Activated CD4-positive, alpha-beta T cell treated with anti-CD3 and anti-CD28 coated beads, Interleukin-2, amount 50 U/mL, for 1 hour (primary cell): Measurements from ENCODE around the gene CHD2.

Experiments used
- DNase-seq: peaks from one replicate; pipeline ENCODE4 v3.0.0-alpha.2; 2020

The CHD2 gene

GRCh38 chr15:92963794-92964193, 63.7 kb downstream of the CHD2 start:
- DNase-seq, result no peak

GRCh38 chr15:92968926-92969651, 69.0 kb downstream of the CHD2 start:
- DNase-seq, result no peak

DNA sequence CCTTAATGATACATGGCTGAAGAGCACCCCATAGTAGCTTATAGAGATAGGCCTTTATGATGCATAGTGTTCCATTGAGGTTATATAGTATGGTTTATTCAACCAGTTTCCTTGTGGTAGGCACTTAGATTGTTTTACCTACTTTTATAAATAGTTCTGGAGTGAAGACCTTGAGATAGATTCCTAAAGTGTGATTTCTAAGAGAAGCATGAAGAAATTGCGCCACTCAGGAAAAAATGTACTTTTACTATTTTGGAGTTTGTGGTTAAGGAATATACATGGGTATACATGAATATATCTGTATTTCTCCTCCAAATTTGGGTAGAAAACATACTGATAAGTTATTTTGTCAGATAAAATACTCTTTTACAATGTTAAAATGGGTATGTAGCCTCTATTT, 70.5 kb downstream of the CHD2 start:
- DNase-seq, result no peak

- no peak for DNase-seq
These were observed 71.0 kb downstream of the CHD2 start for GRCh38 chr15:92971081-92971480.

GRCh38 chr15:92971713-92972112, 71.6 kb downstream of the CHD2 start:
- DNase-seq, result no peak

DNA sequence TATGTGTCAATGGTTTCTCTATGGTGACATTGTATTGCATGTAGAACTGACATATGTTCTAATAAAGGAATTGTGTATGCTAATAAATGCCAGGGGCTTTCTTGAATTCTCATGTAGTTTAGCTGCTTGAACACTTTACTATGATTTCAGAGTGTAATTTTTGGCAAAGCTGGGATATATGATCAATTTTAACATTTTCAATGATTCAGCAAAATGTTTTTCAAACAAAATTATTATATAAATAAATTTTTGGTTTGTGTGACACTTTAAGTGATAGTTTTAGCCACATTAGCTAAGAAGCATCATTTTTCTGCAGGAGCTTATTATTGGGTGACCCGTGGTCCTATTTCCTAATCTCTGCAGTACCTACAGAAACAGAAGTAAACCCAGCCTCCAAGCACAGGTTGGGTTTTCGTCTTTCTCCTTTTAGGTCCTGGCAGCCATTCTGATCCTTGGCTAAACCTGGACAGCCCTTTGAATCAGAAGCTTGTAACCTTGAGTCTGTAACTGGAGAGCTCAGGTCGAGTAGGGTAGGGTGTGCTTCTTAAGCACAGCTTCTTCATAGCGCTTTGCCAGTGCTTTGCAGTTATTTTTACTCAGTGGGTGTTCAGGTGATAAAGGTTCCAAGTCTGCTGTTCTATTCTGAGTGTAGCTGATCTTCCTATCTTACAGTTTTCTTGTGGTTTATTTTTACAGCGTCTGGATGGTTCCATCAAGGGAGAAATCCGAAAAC, 74.2 kb downstream of the CHD2 start:
- no peak for DNase-seq

DNA sequence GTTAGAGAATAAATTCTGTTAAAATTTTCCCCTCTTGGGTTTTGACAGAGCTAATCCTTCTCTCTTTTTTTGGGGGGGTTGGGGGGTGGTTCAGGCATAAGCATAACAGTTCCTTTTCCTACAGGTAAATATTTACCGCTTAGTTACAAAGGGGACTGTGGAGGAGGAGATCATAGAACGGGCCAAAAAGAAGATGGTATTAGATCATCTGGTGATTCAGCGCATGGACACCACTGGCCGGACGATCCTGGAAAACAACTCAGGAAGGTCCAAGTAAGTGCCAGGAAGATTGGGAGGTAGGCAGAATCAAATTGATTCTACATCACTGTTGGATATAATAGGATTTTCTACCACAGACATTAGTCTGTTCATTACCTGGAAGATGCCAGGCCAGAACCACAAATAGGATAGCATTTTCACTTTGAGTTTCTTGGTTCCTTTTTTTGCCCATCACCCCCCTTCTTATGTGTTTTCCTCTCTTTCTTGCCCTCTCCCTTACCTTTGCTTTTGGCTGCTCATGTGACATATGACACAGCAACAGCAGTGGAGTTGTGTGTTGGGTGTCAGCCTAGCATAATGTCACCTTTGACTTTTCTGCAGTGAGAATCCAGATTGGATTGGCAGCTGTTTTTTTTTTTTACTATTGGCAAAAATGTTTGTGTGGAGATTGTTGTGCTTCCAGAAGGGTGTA, 79.0 kb downstream of the CHD2 start:
- no peak for DNase-seq

- no peak for DNase-seq
These were observed 81.2 kb downstream of the CHD2 start for GRCh38 chr15:92981333-92981732.

GRCh38 chr15:92984161-92984560, 84.0 kb downstream of the CHD2 start:
- no peak for DNase-seq

DNA sequence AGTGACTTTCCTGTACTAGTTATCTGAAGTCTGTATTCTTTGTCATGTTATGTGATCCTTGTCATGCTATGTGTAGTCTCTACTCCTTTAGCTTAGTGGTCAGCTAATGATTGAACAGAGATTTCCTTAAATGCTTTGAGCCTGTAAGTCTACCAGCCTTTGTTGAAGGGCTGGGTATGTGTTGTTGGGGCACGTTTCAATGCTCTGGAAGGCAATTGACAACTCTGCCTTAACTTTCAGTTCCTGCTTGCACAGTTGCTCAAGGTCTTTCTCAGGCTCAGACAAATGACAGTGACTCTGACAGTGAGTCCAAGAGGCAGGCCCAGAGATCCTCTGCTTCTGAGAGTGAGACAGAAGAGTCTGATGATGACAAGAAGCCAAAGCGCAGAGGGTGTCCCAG, 89.3 kb downstream of the CHD2 start:
- DNase-seq, result no peak

DNA sequence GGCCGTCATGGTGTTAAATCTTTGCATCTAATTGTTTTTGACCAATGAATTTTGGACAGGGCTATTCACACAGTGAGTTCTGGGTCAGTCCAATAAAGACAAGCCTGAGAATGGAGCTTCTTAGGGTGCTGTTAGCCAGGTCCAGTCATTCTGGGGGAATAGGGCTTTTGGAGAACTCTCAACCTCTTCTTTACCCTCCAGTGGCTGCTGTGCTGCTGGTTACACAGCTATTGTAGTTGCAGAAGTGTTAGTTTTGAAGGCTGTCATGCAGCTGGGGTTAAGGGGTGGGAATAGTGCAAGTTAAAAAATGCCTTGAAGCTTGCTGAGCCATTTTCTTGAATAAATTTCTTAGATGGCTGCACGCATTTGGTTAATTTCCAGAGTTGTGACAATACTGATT, 89.9 kb downstream of the CHD2 start:
- no peak for DNase-seq

- DNase-seq, result no peak
These were observed 92.6 kb downstream of the CHD2 start for GRCh38 chr15:92992720-92993119.

DNA sequence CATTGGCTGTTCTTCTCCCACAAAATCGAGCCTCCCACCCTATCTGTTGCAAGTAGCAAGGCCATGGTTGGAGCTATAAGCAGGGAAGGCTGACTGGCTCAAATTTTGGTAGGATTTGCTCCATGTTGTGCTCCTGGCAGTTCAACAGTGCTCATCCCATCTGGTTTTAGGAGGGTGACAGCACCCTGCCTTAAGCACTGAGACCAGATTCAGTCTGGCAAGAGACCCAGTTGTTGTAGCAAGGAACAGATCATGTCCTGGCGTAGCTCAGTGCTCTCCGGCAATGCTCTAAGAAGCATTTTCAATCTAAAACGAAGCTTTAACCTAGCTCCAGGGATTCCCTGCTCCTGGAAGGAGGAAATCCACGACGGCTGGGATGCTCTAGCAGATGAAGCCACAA, 97.7 kb downstream of the CHD2 start:
- DNase-seq, result no peak

- DNase-seq, result no peak
These were observed 101.0 kb downstream of the CHD2 start for GRCh38 chr15:93001156-93001555.

DNA sequence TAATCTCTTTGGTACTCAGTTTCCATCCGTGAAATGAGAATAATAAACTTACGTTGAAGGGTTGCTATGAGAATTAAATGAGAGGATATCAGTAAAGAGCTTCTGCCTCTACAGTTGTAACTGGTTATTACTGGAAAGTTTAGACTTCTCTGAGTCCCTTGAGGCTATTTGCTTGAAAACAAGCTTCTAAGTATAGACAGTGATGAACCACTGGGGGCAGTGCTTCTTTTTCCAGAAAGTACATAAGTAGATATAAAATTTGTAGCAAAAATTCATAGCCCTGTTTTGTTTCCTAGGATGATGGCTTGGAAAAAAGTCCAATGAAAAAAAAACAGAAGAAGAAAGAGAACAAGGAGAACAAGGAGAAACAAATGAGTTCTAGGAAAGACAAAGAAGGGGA, 101.8 kb downstream of the CHD2 start:
- no peak for DNase-seq

DNA sequence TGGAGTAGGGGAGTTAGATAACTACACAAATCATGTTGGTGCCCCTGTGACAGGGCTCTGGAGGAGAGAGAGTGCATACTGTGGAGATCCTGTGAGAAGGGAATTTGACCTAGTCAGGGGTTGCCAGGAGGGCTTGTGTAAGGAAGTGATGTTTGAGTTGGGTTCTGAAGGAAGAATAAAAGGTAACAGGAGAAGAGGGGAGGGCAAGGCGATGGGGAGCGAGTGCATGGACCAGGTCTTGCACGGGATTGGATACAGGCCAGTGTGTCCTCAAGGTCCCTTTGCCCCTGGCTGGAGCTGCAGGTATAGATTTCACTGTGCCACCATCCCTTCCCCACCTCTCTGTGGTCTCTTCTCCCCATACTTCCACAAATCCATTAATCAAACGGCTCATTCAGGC, 105.0 kb downstream of the CHD2 start:
- DNase-seq, result no peak

- no peak for DNase-seq
These were observed 107.9 kb downstream of the CHD2 start for GRCh38 chr15:93007994-93008393.

DNA sequence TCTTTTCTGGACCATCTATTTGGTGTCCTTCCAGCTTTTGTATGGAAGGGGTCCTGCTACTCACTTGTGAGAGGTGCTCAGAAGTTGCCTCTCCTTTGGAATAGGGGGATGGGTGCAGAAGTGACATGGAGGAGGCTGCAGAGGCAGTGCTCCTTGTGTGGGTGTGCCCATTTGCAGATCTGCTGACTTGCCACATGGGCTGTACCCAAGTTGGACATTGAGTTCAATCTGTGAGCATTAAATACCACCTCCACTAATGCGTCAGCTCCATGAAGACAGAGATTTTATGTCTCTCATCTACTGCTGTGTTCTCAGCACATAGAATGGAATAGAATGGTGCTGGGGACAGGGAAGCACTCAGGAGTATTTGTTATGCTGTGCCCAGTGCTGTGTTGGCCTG, 112.7 kb downstream of the CHD2 start:
- no peak for DNase-seq

DNA sequence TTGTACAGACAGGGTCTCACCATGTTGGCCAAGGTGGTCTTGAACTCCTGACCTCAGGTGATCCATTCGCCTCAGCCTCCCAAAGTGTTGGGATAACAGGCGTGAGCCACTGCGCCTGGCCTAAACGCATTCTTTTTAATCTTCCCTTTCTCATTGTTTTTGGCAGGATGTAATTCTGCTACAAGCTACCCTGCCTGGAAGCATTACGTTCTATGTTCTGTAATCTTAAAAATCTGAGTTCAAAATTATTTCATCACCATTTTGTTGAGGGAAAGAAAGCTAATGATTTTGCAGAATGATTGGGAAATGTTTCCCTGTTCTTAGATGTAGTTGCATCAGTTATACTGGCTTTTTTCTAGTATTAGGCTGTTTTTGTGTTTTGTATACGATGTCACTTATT, 117.4 kb downstream of the CHD2 start:
- no peak for DNase-seq

- DNase-seq, result no peak
These were observed 118.5 kb downstream of the CHD2 start for GRCh38 chr15:93018574-93018973.

- no peak for DNase-seq
These were observed 119.0 kb downstream of the CHD2 start for GRCh38 chr15:93019090-93019489.

DNA sequence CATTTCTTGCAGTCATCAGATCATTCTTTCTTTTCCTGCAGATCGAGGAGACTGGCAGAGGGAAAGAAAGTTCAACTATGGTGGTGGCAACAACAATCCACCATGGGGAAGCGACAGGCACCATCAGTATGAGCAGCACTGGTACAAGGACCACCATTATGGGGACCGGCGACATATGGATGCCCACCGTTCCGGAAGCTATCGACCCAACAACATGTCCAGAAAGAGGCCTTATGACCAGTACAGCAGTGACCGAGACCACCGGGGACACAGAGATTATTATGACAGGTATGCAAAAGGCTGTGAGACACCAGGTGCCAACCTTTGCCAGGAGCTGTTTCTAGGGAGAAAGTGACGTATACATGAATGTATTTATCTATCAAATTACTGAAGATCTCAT, 119.8 kb downstream of the CHD2 start:
- no peak for DNase-seq

GRCh38 chr15:93020976-93021772, 121.0 kb downstream of the CHD2 start:
- DNase-seq, result no peak
